ENCODE results near the gene SPATS2L.

Gene SPATS2L, protein sequence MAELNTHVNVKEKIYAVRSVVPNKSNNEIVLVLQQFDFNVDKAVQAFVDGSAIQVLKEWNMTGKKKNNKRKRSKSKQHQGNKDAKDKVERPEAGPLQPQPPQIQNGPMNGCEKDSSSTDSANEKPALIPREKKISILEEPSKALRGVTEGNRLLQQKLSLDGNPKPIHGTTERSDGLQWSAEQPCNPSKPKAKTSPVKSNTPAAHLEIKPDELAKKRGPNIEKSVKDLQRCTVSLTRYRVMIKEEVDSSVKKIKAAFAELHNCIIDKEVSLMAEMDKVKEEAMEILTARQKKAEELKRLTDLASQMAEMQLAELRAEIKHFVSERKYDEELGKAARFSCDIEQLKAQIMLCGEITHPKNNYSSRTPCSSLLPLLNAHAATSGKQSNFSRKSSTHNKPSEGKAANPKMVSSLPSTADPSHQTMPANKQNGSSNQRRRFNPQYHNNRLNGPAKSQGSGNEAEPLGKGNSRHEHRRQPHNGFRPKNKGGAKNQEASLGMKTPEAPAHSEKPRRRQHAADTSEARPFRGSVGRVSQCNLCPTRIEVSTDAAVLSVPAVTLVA
- total RNA-seq, result 7.7 to 13.0 reads per million in 2 donors

DNA sequence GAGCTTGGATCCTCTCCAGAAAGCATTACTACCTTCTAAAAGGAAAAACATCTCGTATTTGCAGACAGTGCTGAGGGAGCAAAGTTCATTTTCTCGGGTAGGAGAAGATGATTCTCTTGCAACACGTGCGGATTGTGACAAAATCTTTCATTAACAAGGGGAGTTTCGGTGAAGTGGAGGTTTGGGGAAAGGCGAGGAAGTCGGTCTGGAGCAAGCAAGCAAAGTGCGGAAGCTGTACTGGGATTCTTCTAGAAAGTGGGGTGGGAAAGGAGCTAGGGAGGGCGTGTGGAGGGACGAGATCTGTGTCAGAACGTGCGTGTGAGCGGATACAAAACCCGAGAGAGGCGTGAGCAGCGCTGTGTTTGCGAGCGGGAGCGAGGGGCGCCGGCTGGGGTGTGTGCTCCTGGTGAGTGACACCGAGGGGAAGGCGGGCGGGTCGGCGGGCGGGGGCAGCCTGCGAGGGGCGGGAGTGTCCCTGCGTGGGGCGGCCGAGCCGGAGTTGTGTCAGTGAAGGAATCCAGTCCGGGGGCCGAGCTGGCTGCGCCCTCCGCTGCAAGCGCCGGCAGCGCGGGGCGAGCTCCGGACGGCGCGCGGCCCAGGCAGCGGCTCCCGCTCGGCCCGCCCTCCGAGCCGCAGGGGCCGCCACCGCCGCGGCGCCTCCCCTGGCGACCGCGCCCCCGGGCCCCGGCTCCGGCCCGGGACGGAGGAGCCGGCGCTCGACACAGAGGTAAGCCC, at the start of gene SPATS2L:
Gene SPATS2L (plus strand): TSS at position 498 of the 735 bp plus-strand sequence. CDS start 82,552 bp downstream, outside the sequence.
- DNase-seq, result peak; percentile 23

DNA sequence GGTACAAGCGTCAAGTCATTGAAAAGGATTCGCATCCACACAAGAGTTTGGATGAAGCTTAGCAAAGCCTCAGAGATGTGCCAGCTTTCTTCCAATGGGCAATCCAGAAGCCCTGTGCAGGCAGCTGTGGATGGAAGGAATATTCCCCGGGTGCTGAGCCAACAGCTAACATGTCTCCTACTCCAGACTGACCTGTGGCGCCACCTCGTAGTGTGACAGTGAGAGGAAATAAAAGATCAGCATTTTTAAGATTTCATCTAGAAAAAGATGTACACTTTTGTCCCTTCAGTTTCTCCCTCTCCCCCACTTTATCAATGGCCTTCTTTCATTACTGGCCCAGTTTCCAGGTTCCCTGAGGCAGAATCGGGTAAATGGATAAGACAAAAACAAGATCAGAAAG, 48.9 kb upstream of the SPATS2L start:
- DNase-seq, result no peak

DNA sequence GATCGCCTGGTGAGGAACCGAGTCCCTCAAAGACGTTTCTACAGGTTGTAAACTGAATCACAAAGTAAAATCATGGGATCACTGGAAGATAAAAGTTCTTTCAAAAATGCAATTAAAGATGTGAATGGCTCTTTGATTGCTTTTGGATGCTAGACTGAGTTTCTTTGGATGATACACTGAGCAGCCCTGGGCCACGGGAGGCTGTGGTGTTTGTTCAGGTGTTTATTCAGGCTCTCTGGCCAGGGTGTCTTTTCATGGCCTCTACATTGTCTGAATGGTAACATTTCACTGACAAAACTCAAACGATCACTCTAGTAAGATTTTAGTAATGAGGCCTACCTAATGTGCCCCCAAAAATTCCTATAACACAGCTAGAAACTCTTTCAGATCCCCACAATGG, 48.4 kb upstream of the SPATS2L start:
- DNase-seq, result no peak

DNA sequence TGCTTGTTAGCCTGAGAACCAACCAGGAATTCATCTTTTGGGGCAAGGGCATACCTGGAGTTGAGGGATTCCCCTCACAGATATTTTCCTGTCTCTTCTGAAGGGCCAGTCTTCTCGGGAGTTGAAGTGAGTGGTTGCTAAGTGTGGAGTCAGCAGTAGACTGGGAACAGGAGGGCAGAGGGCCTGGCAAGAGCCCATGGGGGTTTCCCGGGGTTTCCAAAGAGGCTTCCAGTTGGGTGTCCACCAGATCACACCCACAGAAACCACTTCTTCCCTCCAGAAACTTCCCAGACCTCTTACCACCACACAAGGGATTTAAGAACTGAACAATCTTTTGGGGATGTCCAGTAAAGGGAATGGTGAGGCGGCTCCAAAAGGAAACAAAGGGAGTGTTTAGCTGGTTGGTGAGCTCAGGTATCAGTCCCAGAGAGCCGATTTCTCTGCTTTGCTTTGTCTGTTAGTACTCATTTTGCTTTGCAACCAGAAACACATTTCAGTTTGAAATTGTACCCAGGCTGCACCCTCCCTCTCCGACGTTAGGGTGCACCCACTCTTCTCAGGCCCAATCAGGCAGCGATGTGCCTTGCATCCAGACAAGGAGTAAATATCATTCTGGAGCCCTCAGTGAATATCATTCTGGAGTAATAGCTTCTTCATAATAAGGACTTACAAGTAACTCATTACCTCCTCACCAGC, 47.5 kb upstream of the SPATS2L start:
- no peak for DNase-seq

DNA sequence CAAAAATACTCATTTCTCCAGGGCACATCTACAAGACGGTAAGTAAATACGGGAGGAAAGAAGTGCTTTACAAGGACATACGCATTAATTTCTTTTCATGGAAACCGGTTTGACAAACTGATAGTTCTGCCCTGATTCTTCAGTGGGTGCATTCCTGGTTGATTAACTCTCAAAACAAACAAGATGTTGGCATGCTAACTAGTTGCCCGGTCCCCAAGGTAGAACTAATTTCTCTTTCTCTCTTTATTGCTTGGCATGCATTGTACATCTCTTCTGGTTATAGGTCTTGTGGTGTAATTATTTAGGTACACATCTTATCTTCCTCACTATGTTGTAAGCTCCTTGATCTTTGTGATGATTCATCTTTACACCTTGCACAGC, 46.9 kb upstream of the SPATS2L start:
- no peak for DNase-seq

DNA sequence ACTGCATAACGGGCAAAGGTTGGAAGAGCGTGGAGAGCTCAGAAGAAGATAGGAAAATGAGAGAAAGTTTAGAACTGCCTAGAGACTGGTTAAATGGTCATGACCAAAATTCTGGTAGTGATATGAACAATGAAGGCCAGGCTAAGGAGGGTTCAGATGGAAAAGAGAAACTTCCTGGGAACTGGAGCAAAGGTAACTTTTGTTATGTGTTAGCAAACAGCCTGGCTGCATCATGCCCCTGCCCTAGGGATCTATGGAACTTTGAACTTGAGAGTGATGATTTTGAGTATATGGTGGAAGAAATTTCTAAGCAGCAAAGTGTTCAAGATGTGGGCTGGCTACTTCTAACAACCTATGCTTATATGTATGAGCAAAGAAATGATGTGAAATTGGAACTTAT, 44.4 kb upstream of the SPATS2L start:
- DNase-seq, result no peak

DNA sequence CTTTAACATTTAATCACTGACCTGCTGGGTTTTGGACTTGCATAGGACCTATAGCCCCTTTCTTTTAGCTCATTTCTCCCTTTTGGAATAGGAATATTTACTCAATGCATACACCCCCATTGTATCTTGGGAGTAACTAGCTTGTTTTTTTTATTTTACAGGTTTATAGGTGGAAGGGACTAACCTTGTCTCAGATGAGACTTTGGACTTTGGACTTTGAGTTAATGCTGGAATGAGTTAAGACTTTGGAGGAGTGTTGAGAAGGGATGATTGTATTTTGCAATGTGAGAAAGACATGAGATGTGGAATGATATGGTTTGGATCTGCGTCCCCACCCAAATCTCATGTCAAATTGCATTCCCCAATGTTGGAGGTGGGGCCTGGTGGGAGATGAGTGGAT, 43.2 kb upstream of the SPATS2L start:
- no peak for DNase-seq

DNA sequence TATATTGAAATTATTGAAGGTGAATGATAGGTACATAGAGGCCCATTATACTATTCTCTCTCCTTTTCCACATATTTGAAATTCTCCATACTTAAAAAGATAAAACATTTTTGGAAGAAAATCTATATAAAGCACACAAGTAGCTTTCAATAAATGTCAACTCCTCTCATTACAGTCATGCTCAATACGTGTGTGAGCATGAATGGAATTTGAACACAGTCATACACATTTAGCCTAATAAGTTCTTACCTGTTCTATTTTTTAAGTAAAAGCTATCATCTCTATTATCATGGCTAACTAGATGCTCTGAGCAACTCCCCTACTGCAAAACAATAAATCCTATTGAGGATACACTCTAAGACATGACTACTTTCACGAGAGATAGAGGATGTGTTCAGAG, 41.9 kb upstream of the SPATS2L start:
- no peak for DNase-seq

DNA sequence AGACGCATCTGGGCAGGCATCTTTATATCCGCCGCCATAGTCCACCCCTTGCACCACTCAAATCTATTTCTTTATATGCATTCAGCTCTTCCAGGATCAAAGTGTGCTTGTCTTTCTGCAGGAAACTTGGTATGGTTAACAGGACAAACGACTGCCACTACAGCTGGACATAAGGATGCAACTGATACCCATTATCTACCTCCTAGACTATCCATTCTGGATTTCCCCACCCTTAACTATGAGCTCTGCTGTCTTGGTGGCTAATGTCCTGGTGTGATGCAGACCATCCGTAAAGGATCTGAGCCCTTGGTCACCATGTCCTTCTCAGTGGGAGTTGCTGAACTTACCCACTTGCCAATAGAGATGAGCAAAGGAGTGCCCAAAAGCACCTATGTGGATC, 40.1 kb upstream of the SPATS2L start:
- DNase-seq, result no peak

DNA sequence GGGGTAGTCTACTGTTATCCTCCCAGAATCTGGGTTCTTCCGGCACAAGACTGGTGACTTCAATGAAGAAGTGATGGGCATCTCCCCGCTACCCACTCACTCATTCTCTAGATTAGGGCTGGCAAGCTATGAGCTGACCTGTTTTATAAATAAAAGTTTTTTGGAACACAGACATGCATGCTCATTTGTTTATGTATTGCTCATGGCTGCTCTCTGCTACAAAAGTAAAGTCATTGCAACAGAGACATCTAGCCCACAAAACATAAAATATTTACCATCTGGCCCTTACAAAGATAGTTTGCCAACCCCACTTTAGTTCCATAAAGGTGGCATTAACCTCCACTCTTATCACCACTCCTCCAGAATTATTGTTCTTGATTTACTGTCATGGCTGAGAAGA, 39.1 kb upstream of the SPATS2L start:
- DNase-seq, result no peak

DNA sequence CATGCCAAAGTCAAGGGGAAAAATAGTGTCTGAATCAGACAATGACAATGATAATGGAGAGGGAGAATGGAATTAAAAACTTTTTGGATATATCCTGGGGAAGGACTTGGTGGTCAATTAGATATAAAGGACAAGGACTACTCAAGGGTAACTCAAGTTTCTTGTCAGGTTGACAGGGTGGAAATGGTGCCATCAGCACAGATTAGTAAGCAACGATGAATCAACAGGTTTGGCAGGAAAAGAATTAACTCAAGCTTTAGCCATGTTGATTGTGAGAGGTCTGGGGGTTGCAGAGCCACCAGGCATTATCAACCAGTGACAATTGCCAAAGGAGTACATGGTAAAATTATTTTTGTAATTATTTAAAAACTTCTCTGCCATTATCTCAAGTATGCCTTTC, 35.8 kb upstream of the SPATS2L start:
- no peak for DNase-seq

DNA sequence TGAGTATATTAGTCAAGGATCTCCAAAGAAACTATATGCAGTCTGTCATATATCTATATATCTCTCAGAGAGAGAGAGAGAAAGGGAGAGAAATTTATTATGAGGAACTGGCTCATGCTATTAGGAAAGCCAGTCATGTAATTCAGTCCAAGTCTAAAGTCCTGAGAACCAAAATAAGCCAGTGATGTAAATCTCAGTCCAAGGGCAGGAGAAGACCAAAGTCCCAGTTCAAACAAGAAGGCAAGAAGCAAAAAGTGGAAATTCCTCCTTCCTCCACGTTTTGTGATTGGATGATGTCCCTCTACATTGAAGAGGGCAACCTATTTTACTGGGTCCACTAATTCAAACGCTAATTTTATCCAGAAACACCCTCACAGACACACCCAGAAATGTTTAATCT, 34.2 kb upstream of the SPATS2L start:
- DNase-seq, result no peak

DNA sequence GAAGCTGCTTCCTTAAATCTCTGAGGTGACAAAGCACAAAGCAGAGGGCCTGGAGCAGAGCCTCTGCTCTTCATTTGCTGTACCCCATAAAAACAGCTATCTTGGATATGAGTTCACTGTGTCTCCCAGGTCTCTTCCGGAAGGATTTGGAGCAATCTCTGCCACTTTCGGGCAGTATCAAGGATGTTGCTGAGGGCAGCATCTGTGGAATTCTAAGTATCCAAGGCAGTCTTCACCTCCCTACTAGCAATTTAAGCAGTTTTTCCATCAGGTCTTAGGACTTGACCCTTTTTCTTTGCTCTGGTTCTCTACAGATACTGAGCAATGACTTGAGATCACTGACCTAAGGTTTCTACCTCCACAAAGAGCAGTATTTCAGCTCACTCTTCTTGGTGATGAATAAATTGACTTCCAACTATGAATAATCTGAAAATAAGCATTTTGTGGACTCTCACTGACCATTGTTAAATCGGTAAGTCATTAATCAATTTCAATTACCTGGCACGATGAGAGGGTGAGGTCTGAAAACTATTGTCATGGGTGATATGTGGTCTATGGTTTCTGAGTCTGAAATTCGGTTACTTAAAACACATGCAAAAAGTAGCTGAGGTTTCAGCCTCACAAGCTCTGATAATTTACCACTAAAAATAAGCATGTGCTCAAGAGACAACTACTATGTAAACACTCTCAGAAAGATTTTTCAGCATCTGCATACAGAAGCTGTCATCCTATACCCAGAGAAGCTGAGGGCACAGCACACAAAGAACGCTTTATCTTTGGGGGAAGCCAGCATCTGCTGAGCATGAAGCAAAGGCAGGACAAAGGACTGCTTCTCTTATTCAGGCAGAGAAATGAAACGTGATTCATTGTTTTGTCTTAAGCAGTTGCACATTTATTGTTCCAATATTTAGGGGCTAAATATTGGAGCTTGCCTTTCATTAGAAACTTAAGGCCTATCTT, 32.1 kb upstream of the SPATS2L start:
- no peak for DNase-seq

DNA sequence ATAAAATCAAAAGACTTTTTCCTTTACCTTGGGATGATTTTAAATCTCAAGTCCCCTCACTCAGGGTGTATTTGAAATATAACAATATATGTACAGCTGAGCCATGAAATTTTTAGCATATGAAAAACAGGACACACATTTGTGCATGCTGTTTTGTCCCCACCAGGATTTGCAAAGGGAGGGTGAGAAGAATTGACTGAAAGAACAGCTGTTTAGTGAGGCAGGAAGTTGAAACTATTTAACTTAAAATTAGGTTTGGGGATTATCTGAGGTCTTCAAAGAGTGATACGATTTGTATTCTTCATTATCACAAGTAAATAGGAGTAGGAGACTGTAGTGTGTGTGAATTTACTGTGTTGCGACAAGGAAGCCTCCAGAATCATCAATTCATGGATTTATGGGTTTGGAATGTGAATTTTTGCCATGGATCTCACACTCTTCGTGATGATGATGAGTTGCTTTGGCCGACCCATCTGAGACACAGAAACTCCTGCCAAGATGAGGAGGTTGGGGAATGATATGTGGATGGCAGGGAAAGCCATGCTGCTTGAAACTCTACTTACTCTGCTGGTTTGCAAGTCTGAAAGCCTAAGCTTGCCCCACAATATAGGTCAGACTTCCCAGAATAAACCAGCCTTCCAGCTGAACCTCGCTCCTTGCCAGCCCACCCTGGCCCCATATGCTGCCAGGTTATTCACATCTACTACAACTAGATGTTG, 31.0 kb upstream of the SPATS2L start:
- DNase-seq, result no peak

DNA sequence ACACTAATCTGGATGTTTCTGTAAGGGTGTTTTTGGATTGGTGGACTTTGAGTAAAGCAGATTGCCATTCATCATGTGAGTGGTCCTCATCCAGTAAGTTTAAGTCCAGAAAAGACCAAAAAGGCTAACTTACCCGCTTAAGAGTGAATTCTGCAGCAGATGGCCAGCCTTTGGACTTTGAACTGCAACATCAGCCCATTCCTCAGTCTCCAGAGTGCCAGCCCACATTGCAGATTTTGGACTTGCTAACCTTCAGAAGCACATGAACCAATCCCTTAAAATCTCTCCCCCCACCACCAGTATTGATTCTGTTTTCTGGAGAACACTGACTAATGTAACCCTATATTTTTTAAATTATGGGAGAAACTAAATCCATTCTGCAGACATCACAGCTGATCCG, 30.0 kb upstream of the SPATS2L start:
- DNase-seq, result no peak

DNA sequence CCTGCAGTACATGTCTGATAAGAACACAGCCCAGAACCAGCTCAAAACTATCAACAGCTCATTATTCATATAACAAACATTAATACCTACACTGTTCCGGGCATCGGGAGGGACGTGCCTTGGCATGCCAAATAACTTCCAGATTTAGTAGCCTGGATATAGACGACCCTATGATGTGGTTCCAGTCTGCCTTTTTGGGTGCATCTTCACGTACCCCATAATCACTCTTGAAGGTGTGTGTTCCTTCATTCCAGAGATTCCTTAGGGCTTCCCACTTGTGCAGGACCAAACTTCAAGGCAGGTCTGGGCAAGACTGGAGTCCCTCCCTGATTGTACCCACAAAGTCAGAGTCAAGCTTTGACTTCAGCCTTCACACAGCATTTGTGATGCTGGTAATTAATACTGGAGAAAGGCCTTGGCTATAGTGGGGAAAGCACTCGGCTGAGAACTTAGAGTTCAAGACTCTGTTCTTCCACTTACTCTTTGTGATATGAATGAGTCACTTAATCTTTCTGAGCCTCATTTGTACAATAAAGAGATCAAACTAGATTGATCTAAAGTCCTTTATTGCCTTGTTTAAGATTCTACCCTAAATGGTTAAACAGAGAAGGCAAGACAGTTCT, 27.7 kb upstream of the SPATS2L start:
- DNase-seq, result no peak

DNA sequence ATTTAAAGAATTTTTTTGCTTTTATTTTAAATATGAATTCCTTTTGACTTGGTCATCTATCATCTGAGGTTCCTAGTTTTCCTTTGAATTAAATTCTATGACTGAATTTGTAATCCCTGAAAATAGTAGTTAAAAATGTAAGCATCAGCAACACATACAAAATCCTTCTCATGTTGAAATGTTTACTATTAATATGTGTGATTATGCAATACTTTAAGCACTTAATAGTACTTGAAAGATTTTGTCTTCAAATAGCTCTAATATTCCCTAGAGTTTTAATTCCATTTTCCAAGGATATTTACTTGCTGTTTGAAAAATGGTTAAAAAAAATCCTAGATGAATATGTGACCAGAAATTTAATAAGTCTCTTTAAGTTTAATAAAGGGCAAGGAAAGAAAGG, 26.6 kb upstream of the SPATS2L start:
- no peak for DNase-seq

DNA sequence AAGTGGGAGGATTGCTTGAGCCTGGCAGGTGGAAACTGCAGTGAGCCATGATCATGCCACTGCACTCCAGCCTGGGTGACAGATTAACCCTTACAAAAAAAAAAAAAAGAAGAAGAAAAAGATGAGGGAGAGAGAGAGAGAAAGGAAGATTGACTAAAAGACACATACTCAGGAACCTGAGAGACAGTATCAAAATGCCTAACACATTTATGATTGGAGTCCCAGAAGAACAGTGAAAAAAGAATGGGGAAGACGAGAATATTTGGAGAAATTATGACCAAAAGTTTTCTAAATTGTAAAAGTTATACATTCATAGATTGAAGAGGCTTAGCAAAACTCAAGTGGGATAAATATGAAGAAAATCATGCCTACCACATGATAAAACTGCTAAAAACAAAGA, 19.9 kb upstream of the SPATS2L start:
- DNase-seq, result no peak

DNA sequence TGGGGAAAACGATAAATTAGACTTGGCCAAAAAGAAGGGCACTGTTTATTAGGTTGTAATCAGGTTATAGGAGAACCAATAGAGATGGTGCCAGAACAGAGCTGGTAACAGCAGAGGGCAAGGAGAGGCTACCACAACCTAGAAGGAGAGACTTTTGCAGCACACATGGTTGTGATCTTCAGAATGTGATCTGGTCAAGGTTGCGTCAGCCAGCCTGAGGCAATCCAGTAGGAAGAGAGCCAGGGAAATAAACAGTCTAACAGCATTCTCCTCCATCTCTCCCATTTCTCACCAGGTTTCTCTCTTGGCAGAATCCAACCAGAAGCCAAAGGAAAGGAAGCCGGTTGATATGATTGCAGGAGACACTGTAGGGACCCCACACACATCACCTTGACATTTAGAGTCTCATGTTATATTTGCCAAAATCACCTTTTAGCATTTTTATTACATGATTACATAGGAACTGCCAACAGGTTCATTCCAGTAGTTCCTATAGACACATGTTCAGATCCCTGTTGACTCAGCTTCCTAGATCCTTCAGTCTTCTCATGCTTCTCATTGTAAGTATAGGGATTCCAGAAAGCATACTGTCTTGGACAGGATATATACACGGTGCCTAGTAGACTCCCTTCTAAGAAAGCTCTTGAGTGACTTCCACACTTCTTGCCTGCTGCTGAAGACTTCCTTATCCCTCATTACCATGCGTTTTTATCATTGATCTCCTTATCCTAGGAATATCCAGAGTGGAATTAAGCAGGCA, 17.6 kb upstream of the SPATS2L start:
- DNase-seq, result no peak

DNA sequence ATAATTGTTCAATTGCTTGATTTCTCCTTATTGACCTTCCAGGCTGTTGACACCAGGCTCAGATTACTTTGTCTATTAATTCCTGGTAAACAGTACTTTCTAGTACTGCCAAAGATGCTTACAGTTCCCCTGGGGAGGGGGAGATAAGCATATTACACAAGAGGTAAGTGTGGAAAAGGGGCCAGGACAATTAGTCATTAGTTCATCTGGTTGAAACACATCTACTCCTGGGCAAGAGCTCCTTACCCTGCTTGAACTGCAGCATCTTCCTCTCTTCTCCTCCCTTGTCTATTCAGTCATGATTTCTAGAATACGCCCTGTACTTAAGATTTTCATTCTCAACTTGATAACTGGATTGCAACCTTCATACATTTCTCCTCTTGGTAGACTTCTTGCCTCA, 10.4 kb upstream of the SPATS2L start:
- no peak for DNase-seq

All from T-helper 9 cell (primary cell).